Astrocyte (in vitro differentiated cells and primary cell): ENCODE measurements around the gene CLMN. TPM values are rescaled to one million over a fixed set of nuclear protein-coding genes. Genes with fewer than 3 reads are reported as not detected.

ENCODE experiments used
- DNase-seq: peaks from one replicate; pipeline ENCODE4 v3.0.0-alpha.2; 2010; ENCODE audit warnings: low read depth
- FAIRE-seq: peaks from 2 replicates; lab custom pipeline; 2011; peaks lifted over from hg19 to GRCh38; lab: Jason Lieb, UNC
- H2AFZ ChIP-seq: 2 replicates; pipeline ENCODE4 v1.6.0; 2012; ENCODE audit warnings: low read depth, low read length, inconsistent platforms
- H3K27ac ChIP-seq: 2 replicates; pipeline ENCODE4 v1.5.1; 2011; ENCODE audit warnings: low read depth, low read length, inconsistent platforms
- H3K27me3 ChIP-seq: 2 replicates; pipeline ENCODE4 v1.6.0; 2011; ENCODE audit warnings: low read length, inconsistent platforms; ENCODE audit not compliant: insufficient read depth
- H3K36me3 ChIP-seq: 2 replicates; pipeline ENCODE4 v1.5.1; 2011; ENCODE audit warnings: low read length, inconsistent platforms; ENCODE audit not compliant: insufficient read depth
- H3K4me1 ChIP-seq: 2 replicates; pipeline ENCODE4 v1.5.1; 2011; ENCODE audit warnings: low read length, inconsistent platforms; ENCODE audit not compliant: insufficient read depth
- H3K4me2 ChIP-seq: 2 replicates; pipeline ENCODE4 v1.6.0; 2012; ENCODE audit warnings: low read length, inconsistent platforms
- H3K4me3 ChIP-seq: 2 replicates; pipeline ENCODE4 v1.5.1; 2011; ENCODE audit warnings: low read depth, mild to moderate bottlenecking, low read length, inconsistent platforms; ENCODE audit not compliant: insufficient read depth
- H3K79me2 ChIP-seq: 2 replicates; pipeline ENCODE4 v1.6.0; 2012; ENCODE audit warnings: mild to moderate bottlenecking, low read length, inconsistent platforms; ENCODE audit not compliant: insufficient read depth
- H3K9ac ChIP-seq: 2 replicates; pipeline ENCODE4 v1.6.0; 2012; ENCODE audit warnings: mild to moderate bottlenecking, low read length, inconsistent platforms
- H3K9me3 ChIP-seq: 2 replicates; pipeline ENCODE4 v1.5.1; 2012; ENCODE audit warnings: low read depth, mild to moderate bottlenecking, low read length, inconsistent platforms; ENCODE audit not compliant: insufficient read depth
- H4K20me1 ChIP-seq: 2 replicates; pipeline ENCODE4 v1.6.0; 2012; ENCODE audit warnings: low read length, inconsistent platforms; ENCODE audit not compliant: insufficient read depth
- H3K27ac Mint-ChIP-seq: one replicate; pipeline ENCODE4 v1.8.0; 2021; ENCODE audit warnings: mild to moderate bottlenecking, mixed read lengths; ENCODE audit not compliant: unreplicated experiment
- H3K27me3 Mint-ChIP-seq: one replicate; pipeline ENCODE4 v1.8.0; 2021; ENCODE audit warnings: low read depth, mixed read lengths; ENCODE audit not compliant: unreplicated experiment
- H3K36me3 Mint-ChIP-seq: one replicate; pipeline ENCODE4 v1.8.0; 2021; ENCODE audit warnings: low read depth, mixed read lengths; ENCODE audit not compliant: unreplicated experiment
- H3K4me1 Mint-ChIP-seq: one replicate; pipeline ENCODE4 v1.8.0; 2021; ENCODE audit warnings: low read depth, mixed read lengths; ENCODE audit not compliant: unreplicated experiment
- H3K4me3 Mint-ChIP-seq: one replicate; pipeline ENCODE4 v1.8.0; 2021; ENCODE audit warnings: mild to moderate bottlenecking, moderate library complexity, mixed read lengths; ENCODE audit not compliant: unreplicated experiment
- H3K9me3 Mint-ChIP-seq: one replicate; pipeline ENCODE4 v1.8.0; 2021; ENCODE audit warnings: mild to moderate bottlenecking, mixed read lengths; ENCODE audit not compliant: unreplicated experiment
- EZH2 ChIP-seq: IDR thresholded peaks from 2 replicates; pipeline ENCODE4 v1.6.1; 2012; ENCODE audit warnings: mild to moderate bottlenecking, low read length, inconsistent platforms; ENCODE audit not compliant: insufficient read depth
- total RNA-seq: library from RNA; stranded (reverse); gene quantifications from 2 replicates; pipeline ENCODE4 v1.2.1, GENCODE V29; 2021
- TF ChIP-seq, protein P1 (sequence below): IDR thresholded peaks from 2 replicates; pipeline ENCODE4 v1.5.1; 2011; ENCODE audit warnings: low read depth, mild to moderate bottlenecking, inconsistent platforms, low read length, moderate library complexity; ENCODE audit not compliant: insufficient read depth

The CLMN gene
- total RNA-seq, 1 donor from 2014 or later, result 14.0 TPM

DNA sequence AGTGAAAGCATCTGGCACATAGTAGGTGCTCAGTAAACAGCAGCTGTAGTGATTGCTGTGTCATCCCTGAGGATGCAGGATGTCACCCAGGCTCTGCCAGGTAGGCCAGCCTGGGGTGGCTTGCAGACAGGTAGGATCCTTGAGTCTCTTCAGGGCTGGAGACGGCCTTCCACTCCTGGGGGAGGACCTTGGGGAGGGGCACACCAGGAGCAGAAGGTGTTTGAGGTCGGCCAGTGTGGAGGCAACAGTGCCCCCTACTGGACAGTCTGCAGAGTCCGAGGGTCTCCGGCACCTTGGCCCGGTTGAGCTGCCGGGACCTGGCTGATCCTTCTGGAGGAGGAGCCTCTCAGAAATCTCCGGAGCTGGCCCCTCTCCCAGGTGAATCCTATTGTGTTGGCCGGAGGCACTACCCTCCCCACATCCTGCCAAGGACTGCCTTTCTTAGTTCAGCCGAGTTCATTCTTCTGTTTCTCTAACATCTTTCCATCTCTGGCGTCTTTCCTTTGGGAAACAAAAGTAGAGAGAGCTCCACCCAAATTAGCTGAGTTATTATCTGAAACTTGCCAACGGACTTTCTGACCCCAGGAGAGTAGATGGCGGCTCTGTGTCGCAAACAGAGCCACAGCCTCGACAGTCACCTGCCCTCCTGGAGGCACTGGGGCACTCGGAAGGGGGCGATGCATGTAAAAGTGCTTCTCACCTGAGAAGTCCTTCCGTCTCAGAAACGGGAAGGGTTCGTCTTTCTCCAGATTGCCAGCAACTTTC, 41.8 kb upstream of the CLMN start:
- no peak for DNase-seq

GRCh38 chr14:95360828-95361227, 41.1 kb upstream of the CLMN start:
- Histone ChIP-seq H2AFZ (no peak overlapping the region), H3K79me2 (no peaks in the 10 kb centered on the region), H3K36me3 (no peaks in the 10 kb centered on the region), H3K9me3 (no peaks in the 10 kb centered on the region), H3K9ac (no peak overlapping the region), H3K27me3 (peaks cover 18% of the 10 kb centered on the region), H3K4me1 (no peaks in the 10 kb centered on the region), H3K4me2 (peak overlapping the region; percentile 62), H3K27ac (no peak overlapping the region), H3K4me3 (no peak overlapping the region), H4K20me1 (no peaks in the 10 kb centered on the region)
- Mint-ChIP-seq H3K27ac (no peak overlapping the region), H3K4me1 (no peaks in the 10 kb centered on the region), H3K27me3 (peaks cover 49% of the 10 kb centered on the region), H3K9me3 (peaks cover 3% of the 10 kb centered on the region), H3K36me3 (peaks cover 2% of the 10 kb centered on the region), H3K4me3 (no peak overlapping the region)
- no peak for TF ChIP-seq EZH2
- TF ChIP-seq, protein P1, sequence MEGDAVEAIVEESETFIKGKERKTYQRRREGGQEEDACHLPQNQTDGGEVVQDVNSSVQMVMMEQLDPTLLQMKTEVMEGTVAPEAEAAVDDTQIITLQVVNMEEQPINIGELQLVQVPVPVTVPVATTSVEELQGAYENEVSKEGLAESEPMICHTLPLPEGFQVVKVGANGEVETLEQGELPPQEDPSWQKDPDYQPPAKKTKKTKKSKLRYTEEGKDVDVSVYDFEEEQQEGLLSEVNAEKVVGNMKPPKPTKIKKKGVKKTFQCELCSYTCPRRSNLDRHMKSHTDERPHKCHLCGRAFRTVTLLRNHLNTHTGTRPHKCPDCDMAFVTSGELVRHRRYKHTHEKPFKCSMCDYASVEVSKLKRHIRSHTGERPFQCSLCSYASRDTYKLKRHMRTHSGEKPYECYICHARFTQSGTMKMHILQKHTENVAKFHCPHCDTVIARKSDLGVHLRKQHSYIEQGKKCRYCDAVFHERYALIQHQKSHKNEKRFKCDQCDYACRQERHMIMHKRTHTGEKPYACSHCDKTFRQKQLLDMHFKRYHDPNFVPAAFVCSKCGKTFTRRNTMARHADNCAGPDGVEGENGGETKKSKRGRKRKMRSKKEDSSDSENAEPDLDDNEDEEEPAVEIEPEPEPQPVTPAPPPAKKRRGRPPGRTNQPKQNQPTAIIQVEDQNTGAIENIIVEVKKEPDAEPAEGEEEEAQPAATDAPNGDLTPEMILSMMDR, result no peak
- FAIRE-seq (no peak), DNase-seq (no peak)

More for the DNA sequence above, 41.8 kb upstream of the CLMN start:
- Histone ChIP-seq H3K79me2 (no peaks in the 10 kb centered on the region), H3K27me3 (peaks cover 18% of the 10 kb centered on the region), H3K4me1 (no peaks in the 10 kb centered on the region), H3K27ac (no peak overlapping the region), H3K4me3 (no peak overlapping the region), H2AFZ (no peak overlapping the region), H4K20me1 (no peaks in the 10 kb centered on the region), H3K9ac (no peak overlapping the region), H3K36me3 (no peaks in the 10 kb centered on the region), H3K4me2 (no peak overlapping the region), H3K9me3 (no peaks in the 10 kb centered on the region)
- no peak for TF ChIP-seq EZH2
- TF ChIP-seq, protein P1, result peak; percentile 24
- H3K9me3 Mint-ChIP-seq, result peaks cover 3% of the 10 kb centered on the region
- H3K27ac Mint-ChIP-seq, result no peak overlapping the region
- no peak for FAIRE-seq
- H3K27me3 Mint-ChIP-seq, result peaks cover 50% of the 10 kb centered on the region
- peaks cover 2% of the 10 kb centered on the region for H3K36me3 Mint-ChIP-seq
- no peaks in the 10 kb centered on the region for H3K4me1 Mint-ChIP-seq
- no peak overlapping the region for H3K4me3 Mint-ChIP-seq
